Measurements from ENCODE around the gene IGSF5.

DNA sequence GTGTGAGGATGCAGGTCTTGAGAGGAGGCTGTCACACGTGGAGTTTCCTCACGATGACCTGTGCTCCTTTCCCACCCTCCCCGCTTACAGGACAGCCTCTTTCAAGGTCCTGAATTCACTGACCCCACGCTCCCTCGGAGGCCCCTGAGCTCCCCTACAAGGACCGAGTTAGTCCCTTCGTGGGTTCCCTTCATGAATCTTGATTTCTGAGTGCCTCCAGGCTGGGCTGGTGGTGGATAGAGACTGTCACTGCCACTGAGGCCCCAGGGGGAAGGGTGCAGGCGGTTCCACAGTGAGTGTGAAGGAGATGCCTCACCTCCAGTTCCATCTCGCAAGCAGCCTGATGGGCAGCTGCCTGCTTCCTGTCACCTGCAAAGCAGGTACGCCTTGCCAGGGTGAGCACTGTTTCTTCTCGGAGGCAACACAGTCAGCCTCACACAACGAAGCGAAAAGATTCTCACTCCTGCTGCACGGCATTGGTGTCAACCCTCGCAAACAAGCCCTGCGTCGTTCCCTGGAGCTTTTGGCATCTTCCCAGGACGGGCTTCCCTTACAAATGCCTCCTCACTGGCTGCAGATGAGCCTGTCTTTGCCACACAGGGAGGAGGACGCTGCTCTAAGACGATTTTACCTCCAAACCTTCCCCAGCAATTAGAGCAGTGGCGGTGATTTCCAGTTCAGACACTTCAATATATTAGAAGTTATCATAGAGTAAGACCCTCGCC is 95.6 kb downstream of the IGSF5 start:
- TF ChIP-seq RAD21 (IDR thresholded peaks at IDR 0.05; ENCODE audit: low read length): no peak
- TF ChIP-seq, protein P1, sequence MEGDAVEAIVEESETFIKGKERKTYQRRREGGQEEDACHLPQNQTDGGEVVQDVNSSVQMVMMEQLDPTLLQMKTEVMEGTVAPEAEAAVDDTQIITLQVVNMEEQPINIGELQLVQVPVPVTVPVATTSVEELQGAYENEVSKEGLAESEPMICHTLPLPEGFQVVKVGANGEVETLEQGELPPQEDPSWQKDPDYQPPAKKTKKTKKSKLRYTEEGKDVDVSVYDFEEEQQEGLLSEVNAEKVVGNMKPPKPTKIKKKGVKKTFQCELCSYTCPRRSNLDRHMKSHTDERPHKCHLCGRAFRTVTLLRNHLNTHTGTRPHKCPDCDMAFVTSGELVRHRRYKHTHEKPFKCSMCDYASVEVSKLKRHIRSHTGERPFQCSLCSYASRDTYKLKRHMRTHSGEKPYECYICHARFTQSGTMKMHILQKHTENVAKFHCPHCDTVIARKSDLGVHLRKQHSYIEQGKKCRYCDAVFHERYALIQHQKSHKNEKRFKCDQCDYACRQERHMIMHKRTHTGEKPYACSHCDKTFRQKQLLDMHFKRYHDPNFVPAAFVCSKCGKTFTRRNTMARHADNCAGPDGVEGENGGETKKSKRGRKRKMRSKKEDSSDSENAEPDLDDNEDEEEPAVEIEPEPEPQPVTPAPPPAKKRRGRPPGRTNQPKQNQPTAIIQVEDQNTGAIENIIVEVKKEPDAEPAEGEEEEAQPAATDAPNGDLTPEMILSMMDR (conservative IDR thresholded peaks at IDR 0.05; ENCODE audit: low read depth, low read length): no peak
- no peak for TF ChIP-seq MAFK (IDR thresholded peaks at IDR 0.05; ENCODE audit: low read depth, low read length)
- TF ChIP-seq SMC3 (IDR thresholded peaks at IDR 0.05; ENCODE audit: low read depth, low read length): no peak
- TF ChIP-seq POLR2A (IDR thresholded peaks at IDR 0.05; ENCODE audit: low read depth, low read length): no peak
- TF ChIP-seq, protein P2, sequence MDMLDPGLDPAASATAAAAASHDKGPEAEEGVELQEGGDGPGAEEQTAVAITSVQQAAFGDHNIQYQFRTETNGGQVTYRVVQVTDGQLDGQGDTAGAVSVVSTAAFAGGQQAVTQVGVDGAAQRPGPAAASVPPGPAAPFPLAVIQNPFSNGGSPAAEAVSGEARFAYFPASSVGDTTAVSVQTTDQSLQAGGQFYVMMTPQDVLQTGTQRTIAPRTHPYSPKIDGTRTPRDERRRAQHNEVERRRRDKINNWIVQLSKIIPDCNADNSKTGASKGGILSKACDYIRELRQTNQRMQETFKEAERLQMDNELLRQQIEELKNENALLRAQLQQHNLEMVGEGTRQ (IDR thresholded peaks at IDR 0.05; ENCODE audit: low read depth, low read length): no peak

Measured in IMR-90 (cell line).